ENCODE measurements around the gene VPS16. TPM values are rescaled to one million over a fixed set of nuclear protein-coding genes. Genes with fewer than 3 reads are reported as not detected.

Gene VPS16
- total and polyA plus RNA-seq, 2 of the 8 experiments (the other 6 are each of a cell fraction or from before 2014, with no cell fraction given): 23.8 to 25.9 TPM

DNA sequence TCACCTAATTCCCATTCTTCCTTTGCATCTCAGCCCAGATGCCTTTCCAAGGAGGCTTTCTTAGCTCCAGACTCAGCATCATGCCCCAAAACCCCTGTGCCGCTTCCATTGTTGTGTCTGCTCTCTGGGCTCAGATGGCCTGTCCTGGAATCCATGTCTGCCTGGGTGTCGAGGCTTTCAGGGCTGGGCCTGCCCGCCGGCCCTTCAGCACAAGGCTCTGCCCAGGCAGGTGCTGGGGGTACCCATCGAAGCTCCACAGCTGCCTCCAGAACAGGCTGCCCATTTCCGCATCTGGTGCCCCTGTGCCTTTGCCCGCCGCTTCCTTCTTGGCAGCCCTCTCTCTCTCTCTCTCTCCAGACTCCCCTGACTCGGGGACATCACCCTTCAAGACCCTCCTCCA is 41.3 kb upstream of the VPS16 start:
- Histone ChIP-seq H2AK5ac (ENCODE audit: low read depth, low read length) (no peak overlapping the region), H3K79me2 (ENCODE audit: control insufficient read depth in 1 of 2, insufficient read depth in 2 of 2, low read length in 2 of 2) (no peaks in the 10 kb centered on the region), H3K27ac (ENCODE audit: low read depth, low read length) (no peak overlapping the region), H2AFZ (ENCODE audit: low read length) (no peak overlapping the region), H3K27me3 (replicated peaks in 1 of 4; ENCODE audit: control insufficient read depth in 3 of 4, extremely low read depth in 1 of 4, insufficient read depth in 3 of 4, low read length in 3 of 4) (peaks cover 16 to 35% (median 33%) of the 10 kb centered on the region in 4 experiments), H2BK120ac (replicated peaks; ENCODE audit: low read depth, low read length) (no peak overlapping the region), H2BK15ac (ENCODE audit: low read length) (no peak overlapping the region), H3K14ac (ENCODE audit: insufficient read length) (no peak overlapping the region), H3K23me2 (ENCODE audit: low read depth, low read length) (peaks cover 13% of the 10 kb centered on the region), H3K18ac (ENCODE audit: extremely low read depth, low read length) (peak overlapping the region; percentile 93), H3K9me3 (ENCODE audit: insufficient read depth in 2 of 2, low read depth in 1 of 2, low read length in 1 of 2) (no peaks in the 10 kb centered on the region), H4K5ac (ENCODE audit: insufficient read length, low read depth, low read length) (no peak overlapping the region), H3K23ac (ENCODE audit: insufficient read length) (no peak overlapping the region), H2BK20ac (ENCODE audit: low read length) (no peak overlapping the region), H3K56ac (replicated peaks; ENCODE audit: insufficient read length, low read depth, low read length) (no peak overlapping the region), H3K4me2 (ENCODE audit: insufficient read depth in 1 of 2, low read depth in 2 of 2, low read length in 2 of 2) (peak overlapping the region; percentile 97), H3K4ac (replicated peaks; ENCODE audit: insufficient read length, low read depth, low read length) (peak overlapping the region; percentile 61), H4K20me1 (replicated peaks in 1 of 2; ENCODE audit: control insufficient read depth in 1 of 2, insufficient read depth in 2 of 2, low read length in 2 of 2) (peaks cover 0 to 10% of the 10 kb centered on the region in 2 experiments), H3K79me1 (ENCODE audit: low read depth, low read length) (no peaks in the 10 kb centered on the region; the same call in 1 of the 2 replicates), H2BK5ac (ENCODE audit: low read depth, low read length) (0 out of 2 replicates have a peak overlapping the region, but pooled peaks have one; percentile 79), H3K9ac (replicated peaks in 1 of 4; ENCODE audit: extremely low read depth in 1 of 4, low read depth in 3 of 4, low read length in 3 of 4) (no peak overlapping the region), H3K36me3 (ENCODE audit: control insufficient read depth in 2 of 4, insufficient read depth in 4 of 4, low read length in 3 of 4) (peaks cover 11 to 35% (median 20%) of the 10 kb centered on the region in 4 experiments; a peak in 6 of 8 replicates), H4K8ac (ENCODE audit: extremely low read depth, insufficient read depth, low read length) (no peak overlapping the region; the same call in 1 of the 2 replicates), H3K4me1 (replicated peaks in 1 of 4; ENCODE audit: control insufficient read depth in 3 of 4, insufficient read depth in 4 of 4, low read length in 3 of 4) (peaks cover 0 to 21% (median 6%) of the 10 kb centered on the region in 4 experiments; a peak in 6 of 7 replicates), H4K91ac (replicated peaks; ENCODE audit: insufficient read length, low read length) (peak overlapping the region; percentile 48), H3K4me3 (ENCODE audit: extremely low read depth in 1 of 4, insufficient read depth in 2 of 4, low read depth in 3 of 4, low read length in 4 of 4) (peak overlapping the region; percentile 73 to 96 (median 76); a peak in 7 of 8 replicates), H2BK12ac (ENCODE audit: low read depth, low read length) (no peak overlapping the region)
- ChIA-PET POLR2A (ENCODE audit: partially characterized antibody) (interaction anchor here (0.6 to 2.3 kb wide), 7 partner anchors 9 to 73 kb away, joined by 3 to 14 read pairs (median 3); partner anchors contain the start of gene PTPRA), CTCF (ENCODE audit: partially characterized antibody) (interaction anchor here (0.9 to 1.8 kb wide), 10 partner anchors 9 to 202 kb away, joined by 3 to 7 read pairs (median 4); partner anchors contain the start of gene C20orf141)
- WGBS, 2 experiments (ENCODE audit: extremely low coverage in 1 of 2, insufficient coverage in 1 of 2, insufficient read length in 1 of 2, insufficient replicate concordance in 2 of 2, low coverage in 1 of 2, low lambda C conversion rate in 2 of 2, missing lambda C conversion rate in 1 of 2): 68% methylated on average over 9 of the region's 9 CpGs; no CpG with 5 or more reads in 1 of the 2 experiments
- no peak for TF ChIP-seq BRCA1 (IDR thresholded peaks at IDR 0.05; ENCODE audit: low read depth, low read length)
- TF ChIP-seq, protein P1, sequence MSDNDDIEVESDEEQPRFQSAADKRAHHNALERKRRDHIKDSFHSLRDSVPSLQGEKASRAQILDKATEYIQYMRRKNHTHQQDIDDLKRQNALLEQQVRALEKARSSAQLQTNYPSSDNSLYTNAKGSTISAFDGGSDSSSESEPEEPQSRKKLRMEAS (IDR thresholded peaks at IDR 0.05): peak; percentile 79
- TF ChIP-seq KDM5A (IDR thresholded peaks at IDR 0.05; ENCODE audit: low read length): no peak
- no peak for TF ChIP-seq CREB1 (IDR thresholded peaks at IDR 0.05)
- 0 out of 2 replicates have a peak, but pooled peaks have one; percentile 15 for TF ChIP-seq YY1 (IDR thresholded peaks at IDR 0.05; ENCODE audit: low read depth, low read length)
- TF ChIP-seq, protein P2, sequence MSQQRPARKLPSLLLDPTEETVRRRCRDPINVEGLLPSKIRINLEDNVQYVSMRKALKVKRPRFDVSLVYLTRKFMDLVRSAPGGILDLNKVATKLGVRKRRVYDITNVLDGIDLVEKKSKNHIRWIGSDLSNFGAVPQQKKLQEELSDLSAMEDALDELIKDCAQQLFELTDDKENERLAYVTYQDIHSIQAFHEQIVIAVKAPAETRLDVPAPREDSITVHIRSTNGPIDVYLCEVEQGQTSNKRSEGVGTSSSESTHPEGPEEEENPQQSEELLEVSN (IDR thresholded peaks at IDR 0.05): peak; percentile 79
- no peak for TF ChIP-seq RXRA (IDR thresholded peaks at IDR 0.05; ENCODE audit: insufficient read depth, low read depth, low read length)
- no peak for FAIRE-seq
- no peak for DNase-seq (ENCODE audit: low read depth in 1 of 2, low spot score in 2 of 2)
